Measurements from ENCODE around the gene TLN1.

DNA sequence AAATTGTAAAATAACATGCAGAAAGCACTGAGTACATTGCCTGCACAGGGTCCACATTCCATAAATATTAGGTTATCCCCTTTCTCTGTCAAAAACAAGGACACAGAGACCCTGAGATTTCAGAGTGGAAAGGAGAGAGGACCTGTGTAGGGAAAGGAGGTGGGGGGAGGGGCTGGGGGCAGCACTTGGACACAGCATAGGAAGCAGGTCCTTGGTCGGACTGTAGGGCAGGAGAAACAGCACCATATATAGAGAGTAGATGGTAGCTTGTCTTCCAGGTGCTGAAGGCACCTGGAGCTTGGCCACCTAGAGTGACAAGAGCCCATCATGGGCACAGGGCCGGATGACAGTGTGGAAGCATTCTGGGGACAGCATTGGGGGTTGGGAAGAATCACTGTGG, 44.7 kb downstream of the TLN1 start:
- TF ChIP-seq POLR2A (IDR thresholded peaks at IDR 0.05; ENCODE audit: low read length) (no peak), HOXA7 (CRISPR knock-in tag; IDR thresholded peaks at IDR 0.05) (no peak), ESRRA (IDR thresholded peaks at IDR 0.05; ENCODE audit: borderline replicate concordance, low read length) (no peak), RCOR1 (IDR thresholded peaks at IDR 0.05; ENCODE audit: low read depth, low read length) (no peak), NPAS2 (CRISPR knock-in tag; IDR thresholded peaks at IDR 0.05; ENCODE audit: borderline replicate concordance) (no peak), RNF2 (IDR thresholded peaks at IDR 0.05; ENCODE audit: borderline replicate concordance, low read depth) (no peak), ZC3H11A (IDR thresholded peaks at IDR 0.05) (no peak), JUN (IDR thresholded peaks at IDR 0.05) (no peak; a peak in 1 of 5 replicates), RFX5 (IDR thresholded peaks at IDR 0.05) (no peak), CHD2 (IDR thresholded peaks at IDR 0.05; ENCODE audit: low read length, partially characterized antibody) (no peak), FOSB (CRISPR knock-in tag; IDR thresholded peaks at IDR 0.05) (no peak), FOSL2 (IDR thresholded peaks at IDR 0.05) (no peak), FOSL2 (CRISPR knock-in tag; IDR thresholded peaks at IDR 0.05) (no peak)
- TF ChIP-seq, protein P1, sequence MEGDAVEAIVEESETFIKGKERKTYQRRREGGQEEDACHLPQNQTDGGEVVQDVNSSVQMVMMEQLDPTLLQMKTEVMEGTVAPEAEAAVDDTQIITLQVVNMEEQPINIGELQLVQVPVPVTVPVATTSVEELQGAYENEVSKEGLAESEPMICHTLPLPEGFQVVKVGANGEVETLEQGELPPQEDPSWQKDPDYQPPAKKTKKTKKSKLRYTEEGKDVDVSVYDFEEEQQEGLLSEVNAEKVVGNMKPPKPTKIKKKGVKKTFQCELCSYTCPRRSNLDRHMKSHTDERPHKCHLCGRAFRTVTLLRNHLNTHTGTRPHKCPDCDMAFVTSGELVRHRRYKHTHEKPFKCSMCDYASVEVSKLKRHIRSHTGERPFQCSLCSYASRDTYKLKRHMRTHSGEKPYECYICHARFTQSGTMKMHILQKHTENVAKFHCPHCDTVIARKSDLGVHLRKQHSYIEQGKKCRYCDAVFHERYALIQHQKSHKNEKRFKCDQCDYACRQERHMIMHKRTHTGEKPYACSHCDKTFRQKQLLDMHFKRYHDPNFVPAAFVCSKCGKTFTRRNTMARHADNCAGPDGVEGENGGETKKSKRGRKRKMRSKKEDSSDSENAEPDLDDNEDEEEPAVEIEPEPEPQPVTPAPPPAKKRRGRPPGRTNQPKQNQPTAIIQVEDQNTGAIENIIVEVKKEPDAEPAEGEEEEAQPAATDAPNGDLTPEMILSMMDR (IDR thresholded peaks at IDR 0.05) = no peak

All from A549 (cell line).